GM21825 (cell line): Measurements from ENCODE around the gene TCF21.

Experiments used
- ATAC-seq: cut with Tn5 transposase; IDR thresholded peaks from one replicate; pipeline ENCODE4 v1.9.1; 2021; ENCODE audit warnings: mild to moderate bottlenecking, moderate library complexity; ENCODE audit not compliant: unreplicated experiment

Gene TCF21

GRCh38 chr6:133889557-133890403, 867 bp downstream of the TCF21 start:
- ATAC-seq, result no peak

- ATAC-seq, result no peak
Observed at GRCh38 chr6:133890711-133891148, 1.8 kb downstream of the TCF21 start.

- ATAC-seq, result no peak
Observed at GRCh38 chr6:133891149-133891926, 2.4 kb downstream of the TCF21 start.

DNA sequence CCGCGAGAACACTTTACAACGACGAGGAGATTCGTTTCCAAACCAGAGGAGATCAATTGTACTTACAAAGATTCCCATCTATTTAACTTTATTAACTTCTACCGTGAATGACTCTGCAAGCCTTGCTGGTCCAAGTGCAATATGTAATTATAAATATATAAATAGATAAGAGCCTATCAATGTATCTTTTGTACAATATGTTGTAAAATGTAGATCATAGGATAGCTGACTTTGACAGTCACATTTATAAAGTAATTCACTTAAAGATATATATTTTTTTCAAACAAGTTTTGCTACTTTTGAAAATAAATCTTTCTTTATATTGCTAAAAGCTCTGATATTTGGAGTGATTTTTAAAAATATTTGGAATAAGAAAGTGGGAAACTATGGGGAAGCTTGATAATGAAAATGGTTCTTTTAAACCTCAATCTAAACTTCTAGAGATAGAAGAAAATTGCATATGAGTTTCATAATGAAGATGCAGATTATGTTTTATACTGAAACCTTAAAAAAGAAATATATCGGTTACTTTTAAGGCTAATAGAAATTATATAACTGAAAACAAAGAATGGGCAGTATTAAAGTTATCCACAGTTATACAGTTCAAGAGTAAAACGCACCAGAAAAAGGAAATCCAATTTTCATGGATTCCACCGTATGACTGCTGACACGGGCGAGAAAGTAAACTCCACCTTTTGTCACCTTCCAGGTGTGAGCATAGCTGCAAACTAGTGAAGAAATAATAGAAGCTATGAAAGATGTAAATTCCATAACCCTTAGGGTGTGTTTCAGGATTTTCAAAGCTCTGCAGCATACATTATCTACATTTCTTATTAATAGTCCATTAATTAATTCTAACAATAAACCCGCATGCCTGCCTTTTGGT, 3.3 kb downstream of the TCF21 start:
- no peak for ATAC-seq

- ATAC-seq, result no peak
Observed at GRCh38 chr6:133892813-133893691, 4.1 kb downstream of the TCF21 start.

DNA sequence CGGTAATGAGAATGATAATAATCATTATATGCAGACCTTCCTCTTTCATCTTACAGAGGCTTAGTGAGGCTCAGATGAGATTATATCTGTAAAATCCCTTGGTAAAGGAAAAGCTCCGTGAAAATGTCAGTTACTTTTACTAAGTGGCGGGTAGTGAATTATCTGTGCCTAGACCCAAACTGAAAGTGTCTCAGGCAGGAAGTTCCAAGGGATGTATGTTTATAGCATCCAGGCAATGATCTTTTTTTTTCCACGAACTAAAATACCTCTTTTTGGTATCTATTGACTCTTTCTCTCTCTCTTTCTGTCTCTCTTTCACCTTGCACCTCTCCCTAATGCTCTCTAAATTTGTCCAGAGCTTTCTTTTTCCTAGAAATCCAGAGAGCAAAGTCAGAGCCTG, 5.0 kb downstream of the TCF21 start:
- no peak for ATAC-seq

GRCh38 chr6:133894369-133894768, 5.5 kb downstream of the TCF21 start:
- no peak for ATAC-seq

GRCh38 chr6:133894795-133895358, 6.0 kb downstream of the TCF21 start:
- no peak for ATAC-seq

- no peak for ATAC-seq
Observed at GRCh38 chr6:133895573-133896343, 6.8 kb downstream of the TCF21 start.

- no peak for ATAC-seq
Observed at GRCh38 chr6:133896344-133896721, 7.4 kb downstream of the TCF21 start.

DNA sequence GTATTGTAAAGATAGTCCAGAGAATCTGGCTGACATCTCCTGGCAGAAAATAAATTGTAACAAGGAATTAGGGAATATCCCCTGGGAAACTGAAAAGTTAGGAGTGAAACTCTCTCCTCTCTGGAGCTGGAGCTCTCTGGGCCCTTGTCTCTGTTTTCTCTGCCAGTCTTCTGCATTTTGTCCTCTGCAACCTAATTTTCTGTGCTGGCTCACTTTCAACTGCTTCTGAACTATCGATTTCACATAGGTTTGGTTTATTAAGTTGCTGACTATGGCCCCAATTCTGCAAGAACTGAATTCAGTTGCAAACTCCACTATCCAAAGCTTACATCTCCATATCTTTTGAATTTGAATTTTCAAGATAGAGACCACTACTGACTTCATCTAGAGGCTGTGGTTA, 9.3 kb downstream of the TCF21 start:
- ATAC-seq, result no peak

DNA sequence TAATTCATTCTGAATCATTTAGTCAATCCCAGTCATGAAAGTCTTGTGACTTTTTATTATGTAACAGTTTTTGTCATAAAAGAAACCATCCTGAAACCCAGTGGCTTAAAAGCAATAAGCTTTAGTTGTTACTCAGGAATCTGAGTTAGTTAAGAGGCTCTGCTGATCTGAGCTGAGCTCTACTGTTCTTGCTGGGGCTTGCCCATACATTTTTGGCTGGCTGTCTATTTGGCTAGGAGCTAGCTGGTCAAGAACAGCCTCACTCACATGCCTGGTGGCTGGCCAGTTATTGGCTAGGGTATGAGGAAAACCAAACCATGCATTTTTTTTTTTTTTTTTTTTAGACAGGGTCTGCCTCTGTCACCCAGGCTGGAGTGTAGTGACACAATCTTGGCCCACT, 10.6 kb downstream of the TCF21 start:
- ATAC-seq, result no peak

DNA sequence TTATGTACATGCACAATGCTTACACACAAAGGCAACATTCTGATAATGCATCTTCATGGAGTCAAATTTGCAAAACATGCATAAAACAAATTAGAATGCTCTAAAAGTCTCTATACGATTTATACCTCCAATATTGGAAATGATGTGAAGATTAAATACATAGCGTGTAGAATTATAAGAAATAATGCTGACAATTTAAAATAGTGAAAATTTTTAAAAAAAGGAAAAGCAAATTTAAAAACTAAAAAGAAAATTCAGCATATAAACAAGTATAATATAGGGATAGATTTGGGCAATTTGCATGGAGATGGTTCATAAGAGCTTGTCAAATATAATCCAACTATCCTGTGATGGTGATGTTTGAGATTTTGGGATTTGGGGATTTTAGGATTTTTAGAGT, 14.9 kb downstream of the TCF21 start:
- ATAC-seq, result no peak

DNA sequence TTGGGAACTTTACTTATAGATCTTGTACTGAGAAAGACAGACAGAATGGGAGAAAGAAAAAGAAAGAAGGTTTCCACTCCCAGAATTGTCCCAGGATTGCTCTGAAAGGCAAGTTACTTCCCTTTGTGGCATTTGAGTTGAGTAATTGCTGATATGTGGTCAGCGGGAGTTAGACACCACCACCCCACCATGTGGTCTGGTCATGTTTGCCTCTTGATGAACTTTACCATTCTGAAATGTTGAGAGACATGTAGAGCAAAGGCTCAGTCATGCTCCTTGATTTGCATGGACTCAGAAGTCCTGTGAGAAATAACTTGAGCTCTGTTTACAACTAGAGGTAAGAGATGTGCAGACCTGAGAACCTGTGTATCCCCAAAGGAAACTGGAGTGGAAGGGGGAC, 17.1 kb downstream of the TCF21 start:
- ATAC-seq, result no peak

- peak; percentile 70 for ATAC-seq
Observed at GRCh38 chr6:133916650-133917151, 27.8 kb downstream of the TCF21 start.

DNA sequence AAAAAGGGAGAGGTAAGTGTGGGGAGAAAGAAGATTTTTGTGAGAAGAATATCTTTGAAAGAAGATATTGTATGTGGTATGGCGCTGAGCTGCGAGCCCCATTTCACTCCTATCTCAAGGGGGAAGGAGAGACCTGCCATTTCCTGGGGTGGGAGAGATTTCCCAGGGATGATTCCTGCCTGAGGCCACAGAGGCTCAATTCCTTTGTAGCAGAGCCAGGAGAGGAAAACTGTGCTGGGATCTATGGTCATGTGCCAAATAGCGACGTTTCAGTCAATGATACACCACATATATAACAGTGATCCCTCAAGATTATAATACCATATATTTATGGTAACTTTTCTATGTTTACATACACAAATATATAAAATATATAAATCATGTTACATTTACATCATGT, 28.9 kb downstream of the TCF21 start:
- no peak for ATAC-seq

GRCh38 chr6:133918208-133918930, 29.5 kb downstream of the TCF21 start:
- no peak for ATAC-seq

- ATAC-seq, result no peak
Observed at GRCh38 chr6:133919362-133919761, 30.4 kb downstream of the TCF21 start.
